HG03521 (cell line): ENCODE data around the gene RPA1.

Source experiments
- ATAC-seq: cut with Tn5 transposase; IDR thresholded peaks from one replicate; pipeline ENCODE4 v1.9.1; 2021; ENCODE audit warnings: mild to moderate bottlenecking, moderate library complexity; ENCODE audit not compliant: unreplicated experiment

Gene RPA1

GRCh38 chr17:1907216-1907631 lies 77.4 kb downstream of the RPA1 start:
- ATAC-seq: no peak

DNA sequence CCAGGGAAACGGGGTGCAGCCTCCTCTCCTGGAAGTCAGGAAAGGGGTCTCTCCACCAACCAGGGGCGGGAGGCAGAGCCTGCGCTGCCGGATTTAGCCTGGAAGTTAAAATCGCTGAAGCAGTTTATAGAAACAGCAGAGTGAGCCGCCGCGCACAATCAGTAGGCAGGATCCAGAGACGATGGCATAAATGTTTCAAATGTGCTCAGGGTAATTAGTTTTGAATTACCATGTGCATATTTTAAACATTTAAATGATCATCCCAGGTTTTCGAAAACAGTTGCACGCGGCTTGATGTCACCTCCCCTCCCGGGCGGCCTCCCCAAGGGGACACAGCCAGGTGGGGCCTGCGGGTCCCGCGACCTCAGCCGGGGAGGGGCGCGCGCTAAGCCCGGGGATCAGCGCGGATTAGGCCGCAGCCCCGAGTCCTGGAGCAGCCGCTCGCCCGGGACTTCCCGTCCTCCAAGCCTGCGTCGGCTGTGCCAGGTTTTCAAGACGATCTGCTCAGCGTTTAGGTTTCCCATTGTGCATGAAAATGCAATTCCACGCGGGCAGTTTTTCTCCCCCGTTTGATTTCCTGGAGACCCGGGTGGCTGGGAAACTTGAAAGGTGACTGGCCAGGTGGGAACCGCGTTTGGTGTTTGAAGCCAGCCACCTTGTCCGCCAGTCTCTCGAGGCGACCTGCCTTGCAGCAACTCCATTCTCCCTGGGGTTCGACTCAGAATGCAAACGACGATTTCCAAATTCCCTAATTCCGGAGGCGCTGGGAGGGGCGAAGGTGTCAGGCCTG lies 78.3 kb downstream of the RPA1 start:
- ATAC-seq: no peak

DNA sequence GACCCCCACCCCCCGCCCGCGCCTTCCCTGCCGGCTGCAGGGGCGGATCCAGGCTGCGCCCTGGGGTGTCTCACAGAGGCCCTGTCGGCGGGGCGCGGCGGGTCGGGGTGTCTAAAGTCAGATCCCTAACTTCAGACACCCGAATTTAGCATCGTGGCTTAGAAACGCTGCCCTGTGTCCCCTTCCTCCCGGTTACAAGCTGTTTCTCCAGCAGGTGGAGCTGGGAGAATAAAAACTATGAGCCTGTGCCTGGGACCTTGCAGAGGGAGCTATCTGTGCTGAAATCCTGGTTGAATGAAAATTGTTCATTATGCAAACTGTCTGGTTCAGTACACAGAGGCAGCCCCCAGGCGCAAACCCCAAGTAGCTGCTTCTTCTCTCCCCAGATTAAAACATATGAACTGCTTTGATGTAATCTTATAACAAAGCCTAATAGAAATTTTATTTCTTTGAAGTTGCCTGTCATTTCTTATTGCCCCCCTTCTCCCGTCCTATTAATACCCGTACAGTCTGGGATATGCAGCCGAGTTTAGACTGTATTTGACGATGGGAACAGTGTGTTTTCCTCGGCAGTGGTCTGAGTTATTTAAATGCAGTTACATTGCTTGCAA lies 79.0 kb downstream of the RPA1 start:
- no peak for ATAC-seq

DNA sequence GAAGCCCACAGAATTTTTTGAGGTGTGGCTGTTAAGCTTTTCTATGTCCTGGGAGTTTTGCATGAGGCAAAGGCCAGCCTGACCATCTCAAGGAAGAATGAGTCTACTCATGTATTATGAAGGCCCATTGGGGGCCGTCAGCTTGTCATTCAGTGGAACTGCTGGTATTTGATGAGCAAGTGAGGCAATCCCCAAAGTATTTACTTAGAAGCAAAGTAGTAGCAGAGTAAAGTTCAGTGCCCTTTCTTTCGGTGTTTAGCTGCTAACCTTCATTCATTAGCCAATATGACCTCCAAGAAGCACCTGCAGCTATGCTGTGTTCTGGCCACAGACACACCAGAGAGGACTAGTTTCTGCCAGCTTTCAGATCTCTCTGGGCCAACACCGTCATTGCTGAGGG lies 80.2 kb downstream of the RPA1 start:
- ATAC-seq: no peak

DNA sequence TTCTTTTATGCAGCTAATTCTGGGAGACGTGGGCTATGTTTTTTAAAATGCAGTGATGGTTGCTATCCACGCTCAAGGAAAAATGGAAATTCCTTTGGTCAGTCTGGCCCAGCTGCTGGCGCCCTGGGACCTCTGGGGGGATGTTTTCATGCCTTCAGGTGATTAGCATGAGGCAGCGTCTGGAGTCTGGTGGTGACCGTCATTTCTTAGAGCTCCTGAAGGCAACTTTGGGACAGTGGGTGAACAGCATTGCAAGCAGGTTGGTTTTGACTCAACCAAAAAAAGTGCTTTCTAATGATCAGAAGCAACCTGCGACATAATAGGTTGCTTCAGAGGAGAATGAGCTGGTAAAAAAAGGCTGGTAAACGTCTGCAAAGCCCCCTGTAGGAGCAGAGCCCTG lies 82.3 kb downstream of the RPA1 start:
- ATAC-seq: no peak

DNA sequence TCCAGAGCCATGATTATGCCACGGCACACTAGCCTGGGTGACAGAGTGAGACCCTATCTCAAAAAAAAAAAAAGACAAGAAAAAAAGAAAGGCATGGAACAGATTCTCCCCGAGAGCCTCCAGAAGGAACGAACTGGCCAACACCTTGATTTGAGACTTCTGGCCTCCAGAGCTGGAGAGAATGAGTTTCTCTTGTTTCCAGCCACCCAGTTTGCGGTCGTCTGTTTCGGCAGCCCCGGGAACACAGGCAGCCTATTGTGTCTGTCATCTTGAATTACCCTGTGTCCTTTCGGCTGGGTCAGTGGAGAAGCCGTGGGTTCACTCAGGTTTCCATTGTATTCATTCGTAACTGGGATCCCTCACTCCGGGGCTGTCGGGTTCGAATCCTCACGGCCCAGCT lies 83.9 kb downstream of the RPA1 start:
- no peak for ATAC-seq

DNA sequence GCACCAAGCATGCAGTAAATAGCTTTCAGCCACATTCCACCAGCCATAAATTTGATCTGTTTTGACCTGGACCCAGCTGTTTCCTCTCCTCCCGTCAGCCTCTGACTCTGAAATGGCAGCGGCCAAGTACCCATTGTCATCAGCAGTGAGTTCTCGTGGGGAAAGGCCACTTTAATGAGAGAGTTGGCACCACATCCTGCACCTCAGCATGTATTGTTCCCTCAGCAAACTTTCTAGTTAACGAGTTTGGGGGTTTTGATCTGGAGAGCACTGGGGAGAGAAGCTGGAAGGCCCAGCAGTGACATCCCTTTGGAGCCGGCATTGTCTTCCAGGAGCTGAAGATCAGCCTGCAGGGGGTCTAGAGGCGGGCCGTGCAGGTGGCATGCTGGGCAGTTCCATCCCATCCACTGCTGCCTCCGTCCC lies 84.9 kb downstream of the RPA1 start:
- no peak for ATAC-seq

DNA sequence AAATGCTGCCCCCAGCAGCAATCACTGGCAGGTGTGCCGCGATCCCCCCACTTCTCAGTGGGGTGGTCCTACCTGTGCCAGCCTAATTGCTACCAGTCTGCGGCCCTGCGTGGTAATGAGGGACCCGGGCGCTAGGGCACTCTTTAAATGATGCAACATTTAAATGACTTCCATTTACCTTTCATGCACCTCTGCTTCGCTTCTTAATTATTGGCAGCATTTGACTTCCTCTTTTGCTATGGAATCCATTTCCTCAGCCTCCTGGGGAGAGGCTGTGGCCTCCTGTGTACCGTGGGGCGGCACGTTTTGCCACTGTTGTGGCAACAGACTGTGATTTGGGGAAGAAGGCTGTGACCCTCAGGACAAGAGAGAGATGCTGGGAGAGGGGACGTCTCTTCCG lies 86.1 kb downstream of the RPA1 start:
- no peak for ATAC-seq

DNA sequence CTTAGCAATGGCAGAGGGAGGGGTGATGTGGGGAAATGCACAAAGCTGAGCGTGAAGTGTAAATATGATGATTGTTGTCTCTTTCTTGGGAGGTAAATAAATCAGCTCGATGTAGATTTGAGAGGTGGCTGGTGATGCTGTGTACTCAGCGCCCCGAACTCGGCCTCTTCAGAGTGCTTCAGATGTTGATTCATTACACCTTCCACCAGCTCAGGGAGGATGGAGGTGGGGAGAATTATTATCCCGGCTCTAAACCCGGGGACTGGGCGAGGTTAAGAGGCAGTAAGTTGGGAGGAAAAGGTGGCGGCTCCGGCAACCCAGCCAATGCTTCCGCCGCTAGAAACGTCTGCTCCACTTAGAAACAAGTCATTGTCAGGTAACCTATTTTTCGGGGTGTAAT lies 86.5 kb downstream of the RPA1 start:
- no peak for ATAC-seq

- ATAC-seq: no peak
These were observed 87.3 kb downstream of the RPA1 start for GRCh38 chr17:1916963-1917715.

DNA sequence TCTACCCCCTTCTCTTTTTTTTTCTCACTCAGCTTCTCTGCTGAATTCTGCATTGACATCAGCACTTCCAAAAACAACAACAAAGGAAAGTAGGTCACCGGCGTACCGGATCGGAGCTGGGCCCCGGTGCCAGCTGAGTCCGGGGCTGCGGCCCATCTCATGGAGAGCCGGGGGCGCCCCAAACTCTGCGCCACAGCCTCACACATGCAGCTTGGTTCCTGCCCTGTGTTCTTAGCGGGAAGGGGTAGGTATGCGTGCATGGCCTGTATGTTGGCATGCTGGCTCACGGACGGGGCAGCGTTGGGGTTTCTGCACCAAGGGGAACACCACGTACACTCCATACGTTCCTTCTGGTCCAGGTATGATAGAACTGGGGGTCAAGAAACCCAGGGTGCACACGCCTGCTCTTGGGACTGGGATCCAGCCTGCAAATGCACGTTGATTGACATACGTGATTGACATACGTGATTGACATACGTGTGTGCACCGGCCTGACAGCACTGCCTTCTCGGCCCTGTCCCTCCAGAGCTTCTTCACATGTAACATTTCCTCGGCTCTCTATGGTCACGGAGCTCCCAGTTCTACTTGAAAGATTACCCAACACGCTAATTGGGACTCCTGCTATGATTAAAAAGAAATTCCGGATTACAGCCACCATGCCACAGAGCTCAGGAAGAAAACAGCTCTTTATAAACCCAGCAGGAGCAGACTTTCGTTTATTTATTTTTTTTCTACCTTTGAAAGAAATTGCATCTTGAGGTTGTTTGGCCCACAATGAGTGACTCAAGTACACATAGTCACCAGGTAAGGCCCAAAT lies 88.7 kb downstream of the RPA1 start:
- ATAC-seq: no peak

DNA sequence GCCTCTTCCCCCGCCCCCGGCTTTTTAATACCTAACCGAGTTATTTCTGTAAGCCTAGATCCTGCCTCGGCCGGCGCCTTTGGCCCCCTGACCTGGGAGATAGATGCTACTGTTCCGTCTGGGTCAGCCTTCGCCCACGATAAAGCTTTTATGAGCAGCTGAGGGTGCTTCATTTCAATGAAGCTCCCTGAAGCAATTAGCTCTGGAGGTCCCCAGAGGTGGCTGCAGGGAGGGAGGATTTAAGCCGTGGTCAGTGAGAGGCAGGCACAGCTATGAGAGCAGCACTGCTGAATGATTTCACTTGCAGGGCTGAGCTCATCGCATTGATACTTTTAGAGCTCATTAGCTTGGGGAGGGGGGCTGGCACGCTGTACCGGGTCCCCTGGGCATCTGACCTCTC lies 89.4 kb downstream of the RPA1 start:
- no peak for ATAC-seq

GRCh38 chr17:1920948-1921351 lies 91.1 kb downstream of the RPA1 start:
- no peak for ATAC-seq

GRCh38 chr17:1928976-1929375 lies 99.2 kb downstream of the RPA1 start:
- no peak for ATAC-seq

DNA sequence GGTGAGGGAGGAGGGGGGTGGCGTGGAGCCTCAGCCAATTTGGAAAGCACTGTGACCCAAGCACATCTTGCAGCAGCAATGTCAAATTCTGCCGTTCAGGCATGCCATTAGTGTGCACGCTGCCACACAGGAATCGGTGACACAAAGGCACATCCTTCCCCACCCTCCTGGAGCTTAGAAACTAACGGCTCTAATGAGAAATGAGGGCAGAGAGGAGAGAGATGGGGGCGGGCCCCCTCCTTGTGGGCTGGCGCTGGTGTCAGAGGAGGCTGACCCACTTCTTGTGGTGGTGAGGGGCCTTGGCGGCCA lies 100.5 kb downstream of the RPA1 start:
- ATAC-seq: no peak

DNA sequence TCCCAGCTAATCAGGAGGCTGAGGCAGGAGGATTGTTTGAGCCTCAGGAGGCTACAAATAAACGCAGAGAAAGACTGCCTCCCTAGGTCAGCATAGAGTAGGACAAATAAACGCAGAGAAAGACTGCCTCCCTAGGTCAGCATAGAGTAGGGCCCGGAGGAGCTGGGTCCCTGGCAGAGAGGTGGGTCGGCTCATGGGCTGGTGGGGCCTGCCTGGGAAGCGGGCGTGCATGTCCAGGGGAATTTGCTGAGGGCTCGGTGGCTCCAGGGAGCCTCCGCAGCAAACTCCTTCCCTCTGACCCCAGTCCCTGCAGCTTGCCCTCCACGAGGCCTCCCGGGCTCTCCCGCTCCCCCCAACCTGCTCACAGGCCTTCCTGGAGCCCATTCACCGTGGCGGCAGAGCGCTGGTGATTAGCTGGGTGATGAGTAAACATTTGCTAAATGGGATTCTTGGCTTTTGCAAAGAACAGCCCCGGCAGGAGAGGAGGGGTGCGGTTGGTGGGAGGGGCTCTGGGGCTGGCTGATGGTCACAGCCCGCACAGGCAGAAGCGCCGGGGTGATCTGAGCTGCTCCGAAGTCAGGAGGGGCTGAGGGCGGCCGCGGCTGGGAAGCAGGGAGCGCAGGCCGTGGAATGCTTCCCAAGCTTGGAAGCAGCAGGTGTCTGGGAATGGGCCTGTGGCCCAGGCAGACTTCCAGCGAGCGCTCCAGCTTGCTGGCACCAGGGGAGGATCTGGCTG lies 102.2 kb downstream of the RPA1 start:
- no peak for ATAC-seq

GRCh38 chr17:1933875-1934715 lies 104.3 kb downstream of the RPA1 start:
- no peak for ATAC-seq

DNA sequence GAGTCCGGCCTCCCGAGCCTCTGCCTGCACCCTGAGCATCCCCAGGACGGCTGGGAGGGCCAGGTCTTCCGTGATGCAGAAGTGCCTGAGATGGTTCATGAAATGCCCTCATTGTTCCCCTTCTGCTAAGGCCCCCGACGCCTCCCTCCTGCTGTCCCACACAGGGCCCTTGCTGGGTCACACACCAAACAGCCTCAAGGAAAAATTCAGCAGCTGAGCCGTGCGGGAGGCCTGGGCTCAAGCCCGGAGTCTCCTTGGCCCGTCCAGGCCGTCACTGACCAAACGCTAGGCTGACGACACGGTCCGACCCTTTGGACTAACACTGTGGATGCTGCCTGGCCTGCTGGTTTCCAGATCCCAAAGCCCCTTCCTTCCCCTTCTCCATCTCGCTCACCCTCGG lies 105.1 kb downstream of the RPA1 start:
- no peak for ATAC-seq

DNA sequence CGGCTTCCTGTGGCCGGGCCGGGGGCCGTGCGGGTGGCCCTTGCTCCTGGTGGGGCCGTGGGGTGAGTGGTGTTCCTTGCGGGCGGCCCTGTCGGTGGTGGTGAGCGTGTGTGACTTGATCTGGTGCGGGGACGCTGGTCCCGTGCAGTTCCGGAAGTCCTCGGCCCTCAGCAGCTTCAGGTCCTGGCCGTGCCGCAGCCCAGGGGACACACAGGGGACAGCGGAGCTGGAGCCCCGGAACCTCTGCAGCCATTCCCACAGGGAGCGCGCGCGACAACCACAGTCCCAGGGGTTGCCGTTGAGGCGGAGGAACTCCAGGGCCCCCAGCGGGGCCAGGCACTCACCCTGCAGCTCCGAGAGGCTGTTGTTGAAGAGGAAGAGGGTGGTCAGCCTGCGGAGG lies 107.0 kb downstream of the RPA1 start:
- ATAC-seq: no peak

- ATAC-seq: no peak
These were observed 107.7 kb downstream of the RPA1 start for GRCh38 chr17:1937461-1937860.
